ENCODE measurements around the gene ABHD16A. TPM values are rescaled to one million over a fixed set of nuclear protein-coding genes. Genes with fewer than 3 reads are reported as not detected.

The ABHD16A gene
- total and polyA plus RNA-seq, 2 of the 13 experiments (the other 11 are each of a cell fraction or from before 2014, with no cell fraction given), result 43.5 to 45.4 TPM

DNA sequence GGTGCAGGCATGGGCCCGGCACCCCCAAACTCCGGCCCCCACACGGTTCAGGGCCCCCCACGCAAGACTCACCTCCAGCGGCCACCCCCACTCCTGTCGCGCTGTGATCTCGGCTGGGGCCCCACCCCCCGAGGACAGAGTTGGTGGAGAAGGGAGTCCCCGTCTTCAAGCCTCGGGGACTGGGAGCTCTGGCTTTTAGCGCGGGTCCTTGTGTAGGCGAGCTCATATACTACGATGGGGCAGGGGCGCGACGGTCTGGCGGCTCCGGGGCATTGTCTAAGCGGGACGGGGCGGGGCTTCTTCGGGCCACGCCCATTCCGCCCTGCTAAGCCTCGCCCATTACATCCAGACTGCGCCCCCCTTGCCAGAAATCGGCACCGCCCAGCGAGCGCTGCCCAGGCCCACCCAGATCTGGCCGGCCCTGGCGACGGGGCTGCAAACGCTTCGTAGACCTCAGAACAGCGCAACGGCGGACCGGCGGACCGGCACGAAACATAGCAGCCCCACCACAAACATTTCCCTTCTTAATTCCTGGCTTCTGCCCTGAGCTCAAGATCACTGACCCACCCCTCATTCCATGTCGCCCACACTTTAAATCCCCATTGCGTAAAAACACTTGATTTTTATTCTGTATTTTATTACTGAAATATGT is 27.0 kb upstream of the ABHD16A start (continued):
- no peak for TF ChIP-seq POGK (CRISPR knock-in tag; conservative IDR thresholded peaks at IDR 0.05)
- peak; percentile 99 for TF ChIP-seq ZC3H13 (CRISPR knock-in tag; IDR thresholded peaks at IDR 0.05)
- no peak for TF ChIP-seq ZNF792 (CRISPR knock-in tag; IDR thresholded peaks at IDR 0.05)
- TF ChIP-seq ZSCAN12 (CRISPR knock-in tag; IDR thresholded peaks at IDR 0.05), result no peak
- TF ChIP-seq PPARG (CRISPR knock-in tag; conservative IDR thresholded peaks at IDR 0.05), result no peak
- TF ChIP-seq HCFC1 (IDR thresholded peaks at IDR 0.05; ENCODE audit: low read depth, low read length), result no peak
- TF ChIP-seq ZNF260 (CRISPR knock-in tag; IDR thresholded peaks at IDR 0.05; ENCODE audit: borderline replicate concordance, low read depth), result 0 out of 2 replicates have a peak, but pooled peaks have one; percentile 67
- no peak for TF ChIP-seq MBNL3 (CRISPR knock-in tag; conservative IDR thresholded peaks at IDR 0.05)
- TF ChIP-seq ZSCAN20 (CRISPR knock-in tag; IDR thresholded peaks at IDR 0.05; ENCODE audit: borderline replicate concordance), result peak; percentile 20; the same call in 1 of the 2 replicates
- TF ChIP-seq, protein P1, sequence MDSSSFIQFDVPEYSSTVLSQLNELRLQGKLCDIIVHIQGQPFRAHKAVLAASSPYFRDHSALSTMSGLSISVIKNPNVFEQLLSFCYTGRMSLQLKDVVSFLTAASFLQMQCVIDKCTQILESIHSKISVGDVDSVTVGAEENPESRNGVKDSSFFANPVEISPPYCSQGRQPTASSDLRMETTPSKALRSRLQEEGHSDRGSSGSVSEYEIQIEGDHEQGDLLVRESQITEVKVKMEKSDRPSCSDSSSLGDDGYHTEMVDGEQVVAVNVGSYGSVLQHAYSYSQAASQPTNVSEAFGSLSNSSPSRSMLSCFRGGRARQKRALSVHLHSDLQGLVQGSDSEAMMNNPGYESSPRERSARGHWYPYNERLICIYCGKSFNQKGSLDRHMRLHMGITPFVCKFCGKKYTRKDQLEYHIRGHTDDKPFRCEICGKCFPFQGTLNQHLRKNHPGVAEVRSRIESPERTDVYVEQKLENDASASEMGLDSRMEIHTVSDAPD (CRISPR knock-in tag; IDR thresholded peaks at IDR 0.05), result no peak
- no peak for TF ChIP-seq ZNF235 (CRISPR knock-in tag; IDR thresholded peaks at IDR 0.05; ENCODE audit: borderline replicate concordance)
- TF ChIP-seq ZNF33B (CRISPR knock-in tag; IDR thresholded peaks at IDR 0.05), result peak; percentile 34; the same call in 1 of the 2 replicates
- TF ChIP-seq ZFP36L1 (CRISPR knock-in tag; IDR thresholded peaks at IDR 0.05), result no peak
- TF ChIP-seq STAG1 (CRISPR knock-in tag; IDR thresholded peaks at IDR 0.05), result no peak
- TF ChIP-seq ZNF605 (CRISPR knock-in tag; IDR thresholded peaks at IDR 0.05), result no peak; the same call in 1 of the 2 replicates
- TF ChIP-seq ZMYM3 (CRISPR knock-in tag; IDR thresholded peaks at IDR 0.05), result no peak
- peak; percentile 9; the same call in 1 of the 2 replicates for TF ChIP-seq ZNF343 (CRISPR knock-in tag; IDR thresholded peaks at IDR 0.05)
- TF ChIP-seq ZNF337 (CRISPR knock-in tag; IDR thresholded peaks at IDR 0.05; ENCODE audit: borderline replicate concordance, low read depth), result 0 out of 2 replicates have a peak, but pooled peaks have one; percentile 14
- TF ChIP-seq CHD2 (IDR thresholded peaks at IDR 0.05; ENCODE audit: low read depth, low read length), result no peak
- TF ChIP-seq, protein P2, sequence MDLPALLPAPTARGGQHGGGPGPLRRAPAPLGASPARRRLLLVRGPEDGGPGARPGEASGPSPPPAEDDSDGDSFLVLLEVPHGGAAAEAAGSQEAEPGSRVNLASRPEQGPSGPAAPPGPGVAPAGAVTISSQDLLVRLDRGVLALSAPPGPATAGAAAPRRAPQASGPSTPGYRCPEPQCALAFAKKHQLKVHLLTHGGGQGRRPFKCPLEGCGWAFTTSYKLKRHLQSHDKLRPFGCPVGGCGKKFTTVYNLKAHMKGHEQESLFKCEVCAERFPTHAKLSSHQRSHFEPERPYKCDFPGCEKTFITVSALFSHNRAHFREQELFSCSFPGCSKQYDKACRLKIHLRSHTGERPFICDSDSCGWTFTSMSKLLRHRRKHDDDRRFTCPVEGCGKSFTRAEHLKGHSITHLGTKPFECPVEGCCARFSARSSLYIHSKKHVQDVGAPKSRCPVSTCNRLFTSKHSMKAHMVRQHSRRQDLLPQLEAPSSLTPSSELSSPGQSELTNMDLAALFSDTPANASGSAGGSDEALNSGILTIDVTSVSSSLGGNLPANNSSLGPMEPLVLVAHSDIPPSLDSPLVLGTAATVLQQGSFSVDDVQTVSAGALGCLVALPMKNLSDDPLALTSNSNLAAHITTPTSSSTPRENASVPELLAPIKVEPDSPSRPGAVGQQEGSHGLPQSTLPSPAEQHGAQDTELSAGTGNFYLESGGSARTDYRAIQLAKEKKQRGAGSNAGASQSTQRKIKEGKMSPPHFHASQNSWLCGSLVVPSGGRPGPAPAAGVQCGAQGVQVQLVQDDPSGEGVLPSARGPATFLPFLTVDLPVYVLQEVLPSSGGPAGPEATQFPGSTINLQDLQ (CRISPR knock-in tag; IDR thresholded peaks at IDR 0.05), result no peak
- no peak for TF ChIP-seq ZNF496 (CRISPR knock-in tag; IDR thresholded peaks at IDR 0.05; ENCODE audit: insufficient replicate concordance)
- TF ChIP-seq ZNF652 (CRISPR knock-in tag; IDR thresholded peaks at IDR 0.05; ENCODE audit: borderline replicate concordance, low read depth), result no peak
- TF ChIP-seq MED1 (CRISPR knock-in tag; IDR thresholded peaks at IDR 0.05), result peak; percentile 29
- TF ChIP-seq HDAC2 (CRISPR knock-in tag; IDR thresholded peaks at IDR 0.05), result no peak
- no peak for TF ChIP-seq SMAD9 (CRISPR knock-in tag; IDR thresholded peaks at IDR 0.05)
- no peak for TF ChIP-seq HIVEP1 (CRISPR knock-in tag; IDR thresholded peaks at IDR 0.05)
- TF ChIP-seq TGIF2 (CRISPR knock-in tag; IDR thresholded peaks at IDR 0.05), result 0 out of 2 replicates have a peak, but pooled peaks have one; percentile 28
